BE2C (cell line): ENCODE results near the gene VPS35L.
"Not testable (repeated sequence)": the region's sequence is repeated elsewhere in the genome, so short reads cannot be mapped to it uniquely, and the experiment has no call there.

Experiments used
- DNase-seq: peaks from one replicate; pipeline ENCODE4 v3.0.0-alpha.2; 2020
- H3K27me3 ChIP-seq: fragments of 250-450 bp; sonication (Bioruptor Pico); 2 replicates; pipeline ENCODE4 v1.5.1; 2020; ENCODE audit warnings: mild to moderate bottlenecking
- H3K36me3 ChIP-seq: fragments of 250-450 bp; sonication (Bioruptor Pico); 2 replicates; pipeline ENCODE4 v1.5.1; 2020; ENCODE audit warnings: mild to moderate bottlenecking
- H3K4me1 ChIP-seq: fragments of 250-450 bp; sonication (Bioruptor Pico); 2 replicates; pipeline ENCODE4 v1.5.1; 2020
- H3K4me3 ChIP-seq: 2 replicates; pipeline ENCODE4 v1.5.1; 2011; ENCODE audit warnings: low read depth, low read length
- H3K9me3 ChIP-seq: fragments of 250-450 bp; sonication (Bioruptor Pico); 2 replicates; pipeline ENCODE4 v1.5.1; 2020
- CTCF ChIP-seq: IDR thresholded peaks from 2 replicates; pipeline ENCODE4 v1.5.1; 2012; ENCODE audit warnings: mild to moderate bottlenecking, low read depth, low read length

Gene VPS35L

GRCh38 chr16:19525385-19525723 lies 30.1 kb upstream of the VPS35L start:
- TF ChIP-seq CTCF: no peak
- peaks cover 22% of the 10 kb centered on the region for H3K36me3 ChIP-seq
- H3K27me3 ChIP-seq: no peaks in the 10 kb centered on the region
- peaks cover 3% of the 10 kb centered on the region; the same call in 1 of the 2 replicates for H3K4me1 ChIP-seq
- peak overlapping the region; percentile 97 for H3K4me3 ChIP-seq
- no peaks in the 10 kb centered on the region for H3K9me3 ChIP-seq
- DNase-seq: no peak

GRCh38 chr16:19527161-19527560 lies 28.3 kb upstream of the VPS35L start:
- Histone ChIP-seq H3K4me1 (peaks cover 3% of the 10 kb centered on the region; the same call in 1 of the 2 replicates), H3K9me3 (no peaks in the 10 kb centered on the region), H3K36me3 (peaks cover 25% of the 10 kb centered on the region), H3K4me3 (no peak overlapping the region), H3K27me3 (no peaks in the 10 kb centered on the region)
- DNase-seq: no peak
- no peak for TF ChIP-seq CTCF

- no peak for DNase-seq
- H3K36me3 ChIP-seq: peaks cover 34% of the 10 kb centered on the region
Measured at GRCh38 chr16:19528666-19529065, 26.8 kb upstream of the VPS35L start.

DNA sequence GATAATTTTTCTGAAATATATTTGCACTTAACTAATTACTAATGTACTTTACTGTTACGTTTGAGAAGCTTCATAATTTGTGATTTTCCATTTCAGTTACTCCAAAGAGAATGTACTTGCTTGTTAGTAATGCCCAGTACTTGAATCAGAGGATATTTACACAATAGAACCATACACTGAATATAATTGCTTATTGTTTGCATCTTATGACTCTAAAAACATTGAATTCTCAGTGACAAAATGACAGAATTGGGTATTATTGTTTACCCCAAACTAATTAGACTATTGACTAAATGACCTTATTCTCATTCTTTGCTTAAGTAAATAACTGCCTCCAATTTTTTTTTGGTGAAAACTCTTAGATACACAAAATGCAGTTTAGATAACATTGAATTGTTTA lies 22.9 kb upstream of the VPS35L start:
- peaks cover 57% of the 10 kb centered on the region for H3K36me3 ChIP-seq
- H3K4me1 ChIP-seq: no peaks in the 10 kb centered on the region; the same call in 1 of the 2 replicates
- H3K4me3 ChIP-seq: no peak overlapping the region
- TF ChIP-seq CTCF: no peak
- no peak for DNase-seq
- no peaks in the 10 kb centered on the region for H3K9me3 ChIP-seq
- H3K27me3 ChIP-seq: no peaks in the 10 kb centered on the region

More at GRCh38 chr16:19528666-19529065, 26.8 kb upstream of the VPS35L start:
- Histone ChIP-seq H3K4me1 (no peaks in the 10 kb centered on the region; the same call in 1 of the 2 replicates), H3K4me3 (no peak overlapping the region), H3K27me3 (no peaks in the 10 kb centered on the region), H3K9me3 (no peaks in the 10 kb centered on the region)
- no peak for TF ChIP-seq CTCF

- Histone ChIP-seq H3K4me3 (no peak overlapping the region), H3K36me3 (peaks cover 77% of the 10 kb centered on the region), H3K4me1 (peaks cover 31% of the 10 kb centered on the region), H3K9me3 (no peaks in the 10 kb centered on the region), H3K27me3 (no peaks in the 10 kb centered on the region; the same call in 1 of the 2 replicates)
- TF ChIP-seq CTCF: no peak
- DNase-seq: no peak
Measured at GRCh38 chr16:19540241-19540970, 15.1 kb upstream of the VPS35L start.

- Histone ChIP-seq H3K27me3 (no peaks in the 10 kb centered on the region; the same call in 1 of the 2 replicates), H3K4me3 (no peak overlapping the region), H3K9me3 (no peaks in the 10 kb centered on the region), H3K4me1 (peaks cover 35% of the 10 kb centered on the region), H3K36me3 (peaks cover 80% of the 10 kb centered on the region)
- no peak for TF ChIP-seq CTCF
- DNase-seq: peak; percentile 13
Measured at GRCh38 chr16:19542138-19542821, 13.2 kb upstream of the VPS35L start.

GRCh38 chr16:19543278-19543996 lies 12.1 kb upstream of the VPS35L start:
- not testable (repeated sequence) for H3K27me3 ChIP-seq, H3K4me3 ChIP-seq, H3K9me3 ChIP-seq
- peaks cover 75% of the 10 kb centered on the region for H3K36me3 ChIP-seq
- peak; percentile 23 for DNase-seq
- H3K4me1 ChIP-seq: peaks cover 39% of the 10 kb centered on the region
